ENCODE results near the gene ZNF57.
"Not testable (repeated sequence)": the region's sequence is repeated elsewhere in the genome, so short reads cannot be mapped to it uniquely, and the experiment has no call there.

ZNF57 gene

GRCh38 chr19:2950286-2951124 is 49.8 kb downstream of the ZNF57 start:
- in situ Hi-C loops (cut with HindIII; ENCODE audit: low sequenced_read_pairs), result no loop called here

- in situ Hi-C loops (cut with HindIII; ENCODE audit: low sequenced_read_pairs), result no loop called here
These were observed 52.3 kb downstream of the ZNF57 start for GRCh38 chr19:2952953-2953481.

- in situ Hi-C loops (cut with HindIII; ENCODE audit: low sequenced_read_pairs), result no loop called here
These were observed 56.4 kb downstream of the ZNF57 start for GRCh38 chr19:2957160-2957559.

- in situ Hi-C loops (cut with HindIII; ENCODE audit: low sequenced_read_pairs), result no loop called here
These were observed 59.4 kb downstream of the ZNF57 start for GRCh38 chr19:2960120-2960519.

- in situ Hi-C loops (cut with HindIII; ENCODE audit: low sequenced_read_pairs), result no loop called here
These were observed 61.4 kb downstream of the ZNF57 start for GRCh38 chr19:2962018-2962670.

- in situ Hi-C loops (cut with HindIII; ENCODE audit: low sequenced_read_pairs), result no loop called here
These were observed 62.4 kb downstream of the ZNF57 start for GRCh38 chr19:2963122-2963521.

GRCh38 chr19:2963631-2964030 is 62.9 kb downstream of the ZNF57 start:
- in situ Hi-C loops (cut with HindIII; ENCODE audit: low sequenced_read_pairs), result not testable (repeated sequence)

DNA sequence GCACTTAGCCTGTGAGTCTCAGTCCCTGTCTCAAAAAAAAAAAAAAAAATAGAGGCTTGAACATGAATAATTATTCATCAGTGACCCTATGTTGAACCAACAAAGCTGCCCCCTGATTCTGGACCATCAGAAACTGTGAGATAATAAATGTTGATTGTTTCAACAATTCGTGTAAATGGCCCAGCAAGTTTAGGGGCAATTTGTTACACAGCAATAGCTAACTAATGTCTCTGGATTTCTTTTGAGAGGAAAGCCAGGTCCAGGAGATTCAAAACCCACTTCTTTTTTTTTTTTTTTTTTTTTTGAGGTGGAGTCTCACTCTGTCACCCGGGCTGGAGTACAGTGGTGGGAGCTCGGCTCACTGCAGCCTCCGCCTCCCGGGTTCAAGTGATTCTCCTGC is 64.1 kb downstream of the ZNF57 start:
- in situ Hi-C loops (cut with HindIII; ENCODE audit: low sequenced_read_pairs), result no loop called here

DNA sequence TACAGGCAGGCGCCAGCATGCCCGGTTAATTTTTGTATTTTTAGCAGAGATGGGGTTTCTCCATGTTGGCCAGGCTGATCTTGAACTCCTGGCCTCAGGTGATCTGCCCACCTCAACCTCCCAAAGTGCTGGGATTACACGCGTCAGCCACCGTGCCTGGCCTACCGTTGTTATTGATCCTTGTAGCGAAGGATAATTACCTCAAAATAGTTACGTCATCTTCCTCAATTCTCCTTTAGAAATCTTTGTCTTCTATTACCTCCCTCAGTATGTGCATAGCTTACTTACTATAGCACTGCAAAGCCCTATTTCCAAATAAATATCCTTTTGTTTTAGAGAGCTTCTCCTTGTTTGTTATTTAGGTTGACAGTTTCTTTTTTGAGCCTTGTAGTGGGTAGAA is 67.2 kb downstream of the ZNF57 start:
- in situ Hi-C loops (cut with HindIII; ENCODE audit: low sequenced_read_pairs), result no loop called here

All from DLD1 (cell line).